Stimulated activated CD8-positive, alpha-beta memory T cell treated with anti-CD3 and anti-CD28 coated beads, Interleukin-15, amount 100 ng/mL, for 24 hours (primary cell): Measurements from ENCODE around the gene MDM2.
"Not testable (repeated sequence)": the region's sequence is repeated elsewhere in the genome, so short reads cannot be mapped to it uniquely, and the experiment has no call there.

ENCODE experiments used
- DNase-seq: peaks from one replicate; pipeline ENCODE4 v3.0.0-alpha.2; 2020; ENCODE audit warnings: low read depth

The MDM2 gene

DNA sequence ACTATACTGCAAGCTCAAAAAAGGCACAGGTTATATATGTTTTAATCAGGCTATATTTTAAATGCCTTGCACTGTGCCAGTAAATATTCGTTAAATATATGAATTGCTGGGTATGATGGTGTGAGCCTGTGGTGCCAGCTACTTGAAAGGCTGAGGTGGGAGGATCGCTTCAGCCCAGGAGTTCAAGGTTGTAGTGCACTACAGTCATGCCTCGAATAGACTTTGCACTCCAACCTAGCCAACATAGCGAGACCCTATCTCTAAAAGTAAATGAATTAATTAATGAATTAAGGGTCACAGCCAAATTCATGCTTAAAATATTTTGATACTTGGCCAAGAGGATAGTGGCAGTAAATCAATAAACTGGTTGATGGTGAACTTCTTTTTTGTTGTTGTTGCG, 22.2 kb upstream of the MDM2 start:
- DNase-seq: no peak

DNA sequence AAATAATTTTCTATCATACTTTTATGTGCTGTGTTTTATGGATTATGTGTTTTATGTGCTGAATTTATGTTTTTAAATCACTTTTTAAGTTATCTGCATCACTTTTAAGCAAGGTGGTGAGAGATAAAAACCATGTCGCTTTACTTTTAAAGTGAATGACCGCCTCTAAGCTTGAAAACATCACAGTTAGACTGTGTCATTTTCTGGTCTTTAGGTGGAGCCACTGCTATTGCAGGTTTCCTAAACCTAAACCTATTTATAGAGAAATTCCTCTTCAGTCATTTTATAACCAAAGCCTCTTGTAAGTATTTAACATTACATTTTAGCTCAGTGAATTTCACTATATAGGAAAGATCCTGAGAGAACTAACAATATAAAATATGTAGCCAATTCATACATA, 21.0 kb upstream of the MDM2 start:
- DNase-seq: no peak

DNA sequence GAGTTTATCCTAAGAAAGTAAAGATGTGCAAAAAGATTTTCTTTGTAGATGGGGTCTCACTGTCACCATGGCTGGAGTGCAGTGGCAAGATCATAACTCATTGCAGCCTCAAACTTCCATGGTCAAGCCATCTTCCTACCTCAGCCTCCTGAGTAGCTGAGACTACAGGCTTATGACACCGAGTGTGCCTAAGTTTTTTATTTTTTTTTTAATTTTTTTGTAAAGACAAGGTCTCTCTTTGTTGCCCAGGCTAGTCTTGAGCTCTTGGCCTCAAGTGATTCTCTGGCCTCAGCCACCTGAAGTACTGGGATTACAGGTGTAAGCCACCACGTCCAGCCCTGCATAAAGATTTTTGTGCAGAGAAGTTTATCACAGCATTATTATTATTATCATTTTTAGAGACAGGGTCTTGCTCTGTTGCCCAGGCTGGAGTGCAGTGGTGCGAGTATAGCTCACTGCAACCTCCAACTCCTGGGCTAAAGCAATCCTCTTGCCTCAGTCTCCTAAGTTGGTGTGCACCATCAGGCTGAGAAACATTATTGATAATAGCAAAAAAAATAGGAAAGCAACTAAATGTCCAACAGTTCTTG, 19.3 kb upstream of the MDM2 start:
- DNase-seq: no peak

DNA sequence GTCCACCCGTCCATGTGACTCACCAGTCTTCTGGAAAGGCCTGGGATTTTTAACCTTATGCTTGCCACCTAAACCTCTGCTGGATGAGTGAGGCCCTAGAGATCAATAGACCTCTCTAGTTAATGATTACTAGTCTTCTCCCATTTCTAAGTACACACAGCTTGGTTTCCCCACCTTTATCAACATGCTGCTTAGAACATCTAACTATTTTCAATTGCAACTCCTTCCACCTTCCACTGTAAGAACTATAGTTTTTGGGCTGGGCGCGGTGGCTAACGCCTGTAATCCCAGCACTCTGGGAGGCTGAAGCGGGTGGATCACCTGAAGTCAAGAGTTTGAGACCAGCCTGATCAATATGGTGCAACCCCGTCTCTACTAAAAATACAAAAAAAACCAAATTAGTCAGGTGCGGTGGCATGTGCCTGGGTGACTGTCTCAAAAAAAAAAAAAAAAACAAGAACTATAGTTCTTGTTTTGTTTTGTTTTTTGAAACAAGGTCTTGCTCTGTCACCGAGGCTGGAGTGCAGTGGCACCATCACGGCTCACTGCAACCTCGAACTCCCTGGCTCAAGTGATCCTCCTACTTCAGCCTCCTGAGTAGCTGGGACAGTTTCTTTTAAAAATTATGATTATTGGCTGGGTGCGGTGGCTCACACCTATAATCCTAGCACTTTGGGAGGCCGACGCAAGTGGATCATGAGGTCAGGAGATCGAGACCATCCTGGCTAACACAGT, 18.7 kb upstream of the MDM2 start:
- DNase-seq: no peak

DNA sequence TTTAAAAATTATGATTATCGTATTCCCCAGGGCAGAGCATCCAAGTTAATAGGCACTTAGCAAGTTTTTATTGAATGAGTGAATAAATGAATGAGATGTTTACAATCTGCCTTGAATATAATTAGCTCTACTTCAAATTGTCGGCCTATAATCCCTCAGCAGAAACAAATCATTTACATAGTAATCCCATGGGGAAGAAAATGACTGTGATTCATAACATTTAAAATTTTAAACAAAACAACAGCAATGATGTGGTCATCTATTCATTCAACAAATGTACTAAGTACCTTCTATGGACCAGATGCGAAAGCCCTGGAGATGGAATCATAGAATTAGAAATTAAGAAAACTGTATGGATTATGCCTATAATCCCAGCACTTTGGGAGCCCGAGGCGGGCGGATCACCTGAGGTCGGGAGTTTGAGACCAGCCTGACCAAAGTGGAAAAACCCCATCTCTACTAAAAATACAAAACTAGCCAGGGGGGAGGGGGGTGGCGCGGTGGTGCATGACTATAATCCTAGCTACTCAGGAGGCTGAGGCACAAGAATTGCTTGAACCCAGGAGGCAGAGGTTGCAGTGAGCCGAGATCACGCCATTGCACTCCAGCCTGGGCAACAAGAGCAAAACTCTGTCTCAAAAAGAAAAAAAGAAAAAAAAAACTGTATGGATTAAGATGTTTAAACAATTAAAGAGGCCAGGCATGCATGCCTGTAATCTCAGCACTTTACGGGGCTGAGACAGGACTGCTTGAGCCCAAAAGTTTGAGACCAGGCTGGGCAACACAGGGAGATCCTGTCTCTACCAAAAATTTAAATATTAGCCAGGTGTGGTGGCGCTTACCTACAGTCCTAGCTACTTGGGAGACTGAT, 17.7 kb upstream of the MDM2 start:
- DNase-seq: no peak

DNA sequence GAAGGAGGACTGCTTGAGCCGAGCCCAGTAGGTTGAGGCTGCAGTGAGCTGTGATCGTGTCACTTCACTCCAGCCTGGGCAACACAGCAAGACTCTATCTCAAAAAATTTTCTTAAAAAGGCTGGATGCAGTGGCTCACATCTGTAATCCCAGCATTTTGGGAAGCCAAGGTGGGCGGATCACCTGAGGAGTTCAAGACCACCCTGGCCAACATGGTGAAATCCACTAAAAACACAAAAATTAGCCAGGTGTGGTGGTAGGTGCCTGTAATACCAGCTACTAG, 17.1 kb upstream of the MDM2 start:
- DNase-seq: no peak

DNA sequence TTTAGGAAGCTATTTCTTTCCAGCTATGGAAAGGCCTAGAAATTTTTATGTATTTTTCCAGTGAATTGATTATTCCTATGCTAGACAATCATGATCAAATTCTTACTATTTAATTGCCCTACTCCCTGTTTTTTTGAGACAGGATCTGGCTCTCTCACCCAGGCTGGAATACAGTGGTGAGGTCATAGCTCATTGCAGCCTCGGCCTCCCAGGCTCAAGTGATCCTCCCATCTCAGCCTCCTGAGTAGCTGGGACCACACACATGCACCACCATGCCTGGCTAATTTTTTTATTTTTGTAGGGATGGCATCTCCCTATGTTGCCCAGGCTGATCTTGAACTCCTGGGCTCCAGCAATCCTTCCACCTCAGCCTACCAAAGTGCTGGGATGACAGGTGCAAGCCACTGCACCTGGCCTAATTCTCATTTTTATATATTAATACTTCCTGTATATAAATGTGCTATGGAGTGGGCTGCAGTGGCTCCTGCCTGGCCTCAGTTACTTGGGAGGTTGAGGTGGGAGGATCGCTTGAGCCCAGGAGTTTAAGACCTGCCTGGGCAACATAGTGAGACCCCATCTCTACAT, 16.0 kb upstream of the MDM2 start:
- DNase-seq: no peak

DNA sequence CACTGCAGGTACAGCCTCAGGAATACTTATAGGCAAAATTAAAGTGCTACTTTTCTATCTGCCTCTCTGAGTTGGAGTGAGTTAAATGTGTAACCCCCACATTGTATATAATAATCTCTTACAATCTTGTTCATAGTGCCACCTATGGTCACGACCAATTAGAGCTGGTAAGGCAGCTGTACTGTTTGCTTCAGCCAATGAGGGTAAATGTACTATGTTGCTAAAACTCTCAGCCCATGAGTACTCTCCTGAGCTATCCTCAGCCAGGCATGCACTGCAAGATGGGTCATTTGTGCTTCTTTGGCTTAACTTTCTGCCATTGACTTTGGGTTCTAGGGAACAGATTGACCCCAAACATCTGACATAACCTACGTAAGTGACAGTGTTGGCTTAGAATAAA, 15.0 kb upstream of the MDM2 start:
- DNase-seq: no peak

DNA sequence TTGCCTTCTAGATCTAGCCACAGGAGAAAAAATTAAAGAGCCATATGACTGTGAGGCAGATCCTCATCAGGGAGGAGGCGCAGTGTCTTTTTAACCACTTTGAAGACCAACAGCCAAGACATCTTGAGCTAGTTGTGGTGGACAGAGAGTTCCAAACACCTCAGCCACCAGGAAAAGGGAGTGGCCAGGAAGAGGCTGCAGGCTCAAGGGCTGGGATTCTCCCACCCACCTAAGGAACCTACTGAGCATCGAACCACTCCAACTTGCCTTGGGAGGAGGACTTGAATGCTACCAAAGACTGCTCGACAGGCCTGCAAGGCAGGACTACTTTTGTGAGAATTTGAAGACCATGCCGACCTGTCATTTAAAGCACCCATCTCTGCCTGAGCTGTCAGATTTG, 14.5 kb upstream of the MDM2 start:
- no peak for DNase-seq

DNA sequence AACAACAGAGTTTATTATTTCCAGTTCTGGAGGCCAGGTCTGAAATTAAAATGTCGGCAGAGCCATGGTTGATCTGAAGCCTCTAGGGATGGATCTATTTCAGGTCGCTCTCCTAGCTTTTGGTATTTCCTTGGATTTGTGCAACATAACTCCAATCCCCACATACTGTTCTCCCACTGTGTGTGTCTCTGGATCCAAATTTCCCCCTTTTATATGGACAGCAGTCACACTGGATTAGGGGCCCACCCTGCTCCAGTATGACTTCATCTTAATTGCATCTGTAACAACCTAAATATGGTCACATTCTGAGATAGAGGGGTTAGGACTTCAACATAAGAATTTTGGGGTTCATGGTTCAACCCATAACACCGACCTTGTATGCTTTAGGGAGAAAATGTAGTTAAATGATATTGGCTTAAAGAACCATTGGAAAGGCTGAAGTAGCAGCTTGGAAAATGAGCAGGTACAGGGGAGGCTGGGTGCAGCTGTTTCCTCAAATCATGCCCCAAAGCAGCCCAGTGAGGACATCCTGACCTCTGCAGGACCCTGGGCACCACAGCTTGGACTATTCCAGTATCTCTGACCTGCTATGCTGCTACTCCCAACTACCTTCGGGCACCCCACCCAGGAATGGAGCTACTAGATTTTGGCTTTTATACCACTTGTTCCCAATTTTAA, 13.9 kb upstream of the MDM2 start:
- no peak for DNase-seq

DNA sequence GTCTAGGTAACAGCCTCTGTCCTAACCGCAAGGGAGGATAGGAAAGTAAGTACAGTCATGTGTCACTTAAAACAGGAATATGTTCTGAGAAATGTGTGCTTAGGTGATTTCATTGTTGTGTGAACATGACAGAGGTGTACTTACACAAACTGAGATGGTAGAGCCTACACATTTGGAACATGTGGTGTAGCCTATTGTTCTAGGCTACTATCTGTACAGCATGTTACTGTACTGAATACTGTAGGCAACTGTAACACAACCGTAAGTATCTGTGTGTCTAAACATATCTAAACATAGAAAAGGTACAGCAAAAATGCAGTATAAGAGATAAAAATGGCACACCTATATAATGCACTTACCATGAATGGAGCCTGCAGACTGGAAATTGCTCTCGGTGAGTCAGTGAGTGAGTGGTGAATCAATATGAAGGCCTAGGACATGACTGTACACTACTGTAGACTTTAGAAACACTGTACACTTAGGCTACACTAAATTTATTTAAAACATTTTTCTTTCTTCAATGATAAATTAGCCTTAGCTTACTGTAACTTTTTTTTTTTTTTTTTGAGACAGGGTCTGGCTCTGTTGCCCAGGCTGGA, 13.2 kb upstream of the MDM2 start:
- DNase-seq: no peak

DNA sequence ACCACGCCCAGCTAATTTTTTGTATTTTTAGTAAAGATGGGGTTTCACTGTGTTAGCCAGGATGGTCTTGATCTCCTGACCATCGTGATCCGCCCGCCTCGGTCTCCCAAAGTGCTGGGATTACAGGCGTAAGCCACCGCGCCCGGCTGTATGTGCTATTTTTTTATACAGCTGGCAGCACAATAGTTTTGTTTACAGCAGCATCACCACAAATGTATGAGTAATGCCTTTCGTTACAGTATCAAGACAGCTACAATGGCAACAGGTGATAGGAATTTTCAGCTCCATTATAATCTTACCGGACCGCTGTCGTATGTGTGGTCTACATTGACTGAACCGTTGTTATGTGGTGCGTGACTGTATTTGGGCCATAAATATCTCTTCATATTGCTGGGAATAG, 11.6 kb upstream of the MDM2 start:
- DNase-seq: no peak

DNA sequence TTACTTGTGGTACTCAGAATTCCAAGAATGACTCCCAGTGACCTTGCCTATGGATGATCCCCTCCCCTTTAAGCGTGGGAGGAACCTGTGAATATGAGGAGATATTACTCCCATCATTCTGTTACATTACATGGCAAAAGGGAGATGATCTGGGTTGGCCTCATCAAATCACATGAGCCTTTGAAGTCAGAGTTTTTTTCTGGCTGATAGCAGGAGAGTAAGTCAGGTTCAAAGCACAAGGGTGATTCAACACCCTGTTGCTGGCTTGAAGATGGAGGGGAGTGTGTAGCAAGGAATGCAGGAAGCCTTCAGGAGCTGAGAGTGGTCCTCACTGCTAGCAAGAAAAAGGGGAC, 9.1 kb upstream of the MDM2 start:
- DNase-seq: no peak

DNA sequence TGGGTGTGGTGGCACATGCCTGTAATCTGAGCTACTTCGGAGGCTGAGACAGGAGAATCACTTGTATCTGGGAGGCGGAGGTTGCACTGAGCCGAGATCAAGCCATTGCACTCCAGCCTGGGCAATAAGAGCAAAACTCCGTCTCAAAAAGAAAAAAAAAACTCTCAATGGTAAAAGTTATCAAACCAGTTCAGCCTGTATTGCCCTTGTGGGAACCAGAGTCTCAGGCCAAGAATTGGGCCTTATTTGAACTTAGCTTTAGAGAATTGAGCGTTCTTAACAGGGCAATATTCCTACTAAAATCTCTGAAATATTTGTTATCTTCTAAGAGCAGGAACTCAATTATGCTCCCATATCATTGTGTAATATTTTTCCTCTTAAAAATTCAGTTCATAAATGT, 7.7 kb upstream of the MDM2 start:
- no peak for DNase-seq

DNA sequence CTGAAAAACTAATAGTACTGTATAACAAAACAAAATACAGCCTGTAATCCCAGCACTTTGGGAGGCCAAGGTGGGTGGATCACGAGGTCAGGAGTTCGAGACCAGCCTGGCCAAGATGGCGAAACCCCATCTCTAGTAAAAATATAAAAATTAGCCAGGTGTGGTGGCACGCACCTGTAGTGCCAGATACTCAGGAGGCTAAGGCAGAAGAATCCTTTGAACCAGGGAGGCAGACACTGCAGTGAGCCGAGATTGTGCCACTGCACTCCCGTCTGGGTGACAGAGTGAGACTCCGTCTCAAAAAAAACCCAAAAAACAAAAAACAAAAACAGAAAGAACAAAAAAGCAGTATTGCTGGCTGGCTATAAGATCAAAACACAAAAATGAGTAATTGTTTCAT, 6.9 kb upstream of the MDM2 start:
- not testable (repeated sequence) for DNase-seq

DNA sequence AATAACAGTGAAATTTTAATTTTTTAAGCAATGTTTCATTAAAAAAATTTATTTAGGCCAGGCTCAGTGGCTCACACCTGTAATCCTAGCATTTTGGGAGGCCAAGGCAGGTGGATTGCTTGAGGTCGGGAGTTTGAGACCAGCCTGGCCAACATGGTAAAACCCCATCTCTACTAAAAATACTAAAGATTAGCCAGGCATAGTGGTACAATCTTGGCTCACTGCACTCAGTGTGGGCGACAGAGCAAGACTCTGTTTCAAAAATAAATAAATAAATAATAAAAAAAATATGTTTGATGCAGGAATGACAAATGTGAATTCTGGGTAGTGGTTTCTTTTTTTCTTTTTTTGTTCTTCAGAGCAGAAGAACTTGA, 5.6 kb upstream of the MDM2 start:
- DNase-seq: not testable (repeated sequence)

DNA sequence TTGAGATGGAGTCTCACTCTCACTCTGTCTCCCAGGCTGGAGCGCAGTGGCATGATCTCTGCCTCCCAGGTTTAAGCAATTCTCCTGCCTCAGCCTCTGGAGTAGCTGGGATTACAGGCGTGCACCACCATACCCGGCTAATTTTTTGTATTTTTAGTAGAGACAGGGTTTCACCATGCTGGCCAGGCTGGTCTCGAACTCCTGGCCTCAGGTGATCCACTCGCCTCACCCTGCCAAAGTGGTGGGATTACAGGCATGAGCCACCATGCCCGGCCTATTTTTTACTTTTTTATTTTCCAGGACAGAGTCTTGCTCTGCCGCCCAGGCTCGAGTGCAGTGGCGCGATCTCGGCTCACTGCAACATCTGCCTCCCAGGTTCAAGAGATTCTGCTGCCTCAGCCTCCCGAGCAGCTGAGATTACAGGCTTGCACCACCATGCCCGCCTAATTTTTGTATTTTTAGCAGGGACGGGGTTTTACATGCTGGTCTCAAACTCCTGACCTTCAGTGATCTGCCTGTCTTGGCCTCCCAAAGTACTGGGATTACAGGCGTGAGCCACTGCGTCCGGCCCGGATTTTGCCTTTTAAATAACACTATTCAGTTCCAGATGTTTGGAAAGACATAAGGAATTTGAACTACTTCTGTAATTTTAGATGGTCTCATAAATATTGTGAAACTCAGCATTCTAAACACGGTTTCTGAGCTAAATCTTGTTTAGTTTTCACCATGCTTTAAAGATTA, 4.9 kb upstream of the MDM2 start:
- not testable (repeated sequence) for DNase-seq

DNA sequence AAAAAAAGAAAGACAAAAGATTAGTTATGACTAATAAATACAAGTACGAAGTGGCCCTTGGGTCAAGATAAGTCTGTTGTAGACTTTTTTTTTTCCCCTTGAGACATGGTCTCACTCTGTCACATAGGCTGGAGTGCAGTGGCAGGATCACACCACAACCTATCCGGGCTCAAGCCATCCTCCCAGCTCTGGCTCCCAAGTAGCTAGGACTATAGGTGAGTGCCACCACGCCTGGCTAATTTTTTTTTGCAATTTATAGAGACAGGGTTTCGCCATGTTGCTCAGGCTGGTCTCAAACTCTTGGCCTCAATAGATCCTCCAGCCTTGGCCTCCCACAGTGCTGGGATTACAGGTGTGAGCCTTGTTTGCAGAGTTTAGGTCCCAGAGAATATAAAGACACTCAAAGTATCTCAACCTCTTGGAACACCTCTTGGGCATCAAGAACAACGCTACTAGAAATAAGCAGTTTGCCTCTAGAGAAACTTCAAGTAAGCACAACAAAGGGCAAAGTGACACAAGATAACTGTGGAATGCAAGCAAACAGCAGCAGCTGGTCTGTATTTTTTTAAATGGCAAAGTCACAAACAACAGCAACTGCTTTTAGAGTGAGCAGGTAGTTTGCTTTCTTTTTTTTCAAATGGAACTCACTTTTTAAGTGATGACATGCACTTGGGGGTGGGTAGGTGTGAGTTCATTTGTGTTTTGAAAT, 3.9 kb upstream of the MDM2 start:
- DNase-seq: no peak

DNA sequence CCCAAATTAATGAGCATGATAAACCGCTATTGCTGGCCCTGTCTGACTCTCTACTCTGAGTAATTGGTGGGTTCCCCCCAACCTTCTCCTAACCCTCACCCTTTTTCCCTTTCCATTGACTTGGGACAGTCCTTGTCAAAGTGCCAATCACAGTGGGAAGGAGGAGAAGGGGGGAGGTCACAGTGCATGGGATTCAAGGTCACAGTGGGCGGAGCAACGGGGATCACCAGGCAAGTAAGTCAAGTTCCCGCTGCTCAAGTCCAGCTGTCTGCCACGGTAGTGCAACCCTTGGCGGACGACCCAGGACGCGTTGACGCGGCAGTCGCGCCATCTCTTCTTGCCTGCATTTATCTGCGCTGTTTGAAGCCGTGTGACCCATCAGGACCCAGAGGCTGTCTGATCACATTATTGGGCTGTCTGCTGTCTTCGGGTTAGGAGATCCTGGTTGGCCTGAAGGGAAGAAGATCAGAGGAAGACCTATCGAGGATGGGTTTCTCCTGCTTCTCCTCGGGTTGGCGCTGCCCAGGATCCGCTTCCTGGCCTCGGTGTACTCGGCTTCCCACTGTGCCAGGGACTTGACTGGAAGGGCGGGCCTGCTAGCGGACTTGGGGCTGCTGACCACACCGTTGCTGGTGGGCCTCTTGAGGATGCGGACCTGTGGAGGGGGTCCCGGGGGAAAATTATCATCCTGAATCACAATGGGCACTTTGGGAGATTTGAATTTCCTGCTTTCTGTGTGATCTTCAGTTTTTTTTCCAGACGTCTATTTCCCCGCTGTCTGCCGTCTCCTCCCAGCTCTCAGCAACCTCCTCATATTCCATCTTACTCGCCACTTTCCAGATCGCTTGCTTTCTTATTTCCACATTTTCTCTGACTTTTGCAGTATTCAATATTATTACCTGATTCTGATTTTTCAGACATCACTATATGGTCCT, 3.1 kb upstream of the MDM2 start:
- no peak for DNase-seq
